DMS153 (cell line): ENCODE results near the gene EPHB2.
A peak's percentile ranks its signal among the peaks of the same experiment; 100 is the strongest.

Source experiments
- DNase-seq: peaks from one replicate; lab custom pipeline; 2025; lab: John Stamatoyannopoulos, UW

The EPHB2 gene

GRCh38 chr1:22952694-22953056 lies 242.0 kb downstream of the EPHB2 start:
- no peak for DNase-seq

GRCh38 chr1:22953057-22953739 lies 242.6 kb downstream of the EPHB2 start:
- DNase-seq, result no peak

DNA sequence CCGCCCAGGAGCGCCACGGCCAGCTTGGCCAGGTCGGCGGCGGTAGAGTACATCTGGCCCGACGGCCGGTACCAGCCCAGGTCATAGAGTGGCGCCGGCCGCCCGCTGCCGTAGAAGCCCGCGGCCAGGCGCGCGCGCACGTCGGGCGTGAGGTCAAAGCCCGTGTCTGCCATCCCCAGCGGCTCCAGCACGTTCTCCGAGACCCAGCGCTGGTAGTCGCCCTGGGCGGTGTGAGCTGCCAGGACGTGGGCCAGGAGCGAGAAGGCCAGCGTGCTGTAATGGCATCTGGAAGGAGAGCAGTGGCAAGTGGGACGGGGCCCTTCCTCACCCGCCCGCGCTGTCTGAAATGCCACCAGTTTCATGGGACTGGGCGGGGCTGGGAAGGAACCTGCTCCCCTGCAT lies 243.1 kb downstream of the EPHB2 start:
- DNase-seq, result no peak

- DNase-seq, result no peak
Measured at GRCh38 chr1:22955146-22955545, 244.5 kb downstream of the EPHB2 start.

- no peak for DNase-seq
Measured at GRCh38 chr1:22957066-22957465, 246.4 kb downstream of the EPHB2 start.

- no peak for DNase-seq
Measured at GRCh38 chr1:22958556-22958955, 247.9 kb downstream of the EPHB2 start.

- no peak for DNase-seq
Measured at GRCh38 chr1:22959545-22960360, 249.1 kb downstream of the EPHB2 start.

DNA sequence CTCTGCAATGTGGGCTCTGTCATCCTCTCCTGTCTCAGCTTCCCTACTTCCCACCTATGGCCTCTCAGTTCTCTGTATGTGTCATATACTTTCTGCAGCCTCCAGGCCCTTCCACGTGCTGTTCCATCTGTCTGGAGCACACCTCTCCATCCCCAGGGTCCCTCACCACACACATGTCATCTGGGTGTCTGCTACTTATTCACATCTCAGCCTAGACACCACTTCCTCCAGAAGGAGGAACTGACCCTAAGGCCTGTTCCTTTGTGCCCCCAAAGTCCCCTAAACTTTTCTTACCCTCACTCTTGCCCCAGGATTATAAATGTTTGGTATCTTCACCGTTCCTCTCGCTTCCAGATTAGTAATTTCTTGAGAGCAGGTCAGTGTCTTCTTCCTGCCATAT lies 251.9 kb downstream of the EPHB2 start:
- DNase-seq, result no peak

DNA sequence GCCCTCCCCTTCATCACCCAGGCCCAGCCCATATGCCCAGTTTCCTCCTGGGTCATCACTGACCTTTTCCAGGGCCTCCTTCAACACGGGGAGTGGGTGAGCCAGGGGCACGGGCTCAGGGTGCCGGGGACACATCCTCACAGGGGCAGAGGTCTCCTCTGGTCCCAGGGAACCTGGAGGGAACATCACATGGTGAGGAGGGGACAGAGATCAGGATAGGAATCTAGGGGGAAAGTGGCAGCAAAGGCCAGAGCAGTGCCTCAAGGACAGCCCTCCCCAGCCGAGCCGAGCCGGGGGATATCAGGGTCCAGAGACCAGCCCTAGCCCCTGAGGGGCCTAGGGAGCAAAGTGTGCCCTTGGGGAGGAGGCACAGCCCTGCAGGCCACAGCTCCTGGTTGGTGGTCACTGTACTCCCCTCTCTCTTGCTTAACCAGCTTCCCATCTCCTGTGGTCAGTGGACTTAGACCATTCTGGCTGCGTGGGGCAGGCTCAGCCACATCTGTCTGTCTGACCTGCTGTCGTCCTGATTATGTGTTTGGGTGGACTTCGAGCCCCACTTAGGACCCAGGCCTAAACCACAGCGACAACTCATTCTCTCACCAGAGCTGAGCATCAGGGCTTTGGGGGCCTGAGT lies 252.5 kb downstream of the EPHB2 start:
- DNase-seq, result no peak

GRCh38 chr1:22966309-22966708 lies 255.7 kb downstream of the EPHB2 start:
- no peak for DNase-seq

DNA sequence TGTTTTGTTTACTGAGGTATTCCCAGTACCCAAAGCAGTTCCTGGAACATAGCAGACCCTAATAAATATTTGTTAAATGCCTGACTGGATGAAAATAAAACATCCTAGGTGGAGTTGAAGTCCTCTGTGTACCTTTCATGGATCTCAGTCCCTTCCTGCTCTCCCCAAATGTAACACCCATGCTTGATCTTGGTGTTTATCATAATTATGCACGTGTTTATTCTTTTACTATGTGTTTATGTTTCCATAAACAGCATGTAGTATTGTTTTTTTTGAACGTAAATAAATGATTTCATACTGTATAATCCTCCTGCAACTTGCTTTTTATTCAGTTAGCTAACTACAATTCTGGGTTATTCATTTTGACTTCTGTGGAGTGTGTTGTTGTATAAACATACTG lies 257.2 kb downstream of the EPHB2 start:
- no peak for DNase-seq

DNA sequence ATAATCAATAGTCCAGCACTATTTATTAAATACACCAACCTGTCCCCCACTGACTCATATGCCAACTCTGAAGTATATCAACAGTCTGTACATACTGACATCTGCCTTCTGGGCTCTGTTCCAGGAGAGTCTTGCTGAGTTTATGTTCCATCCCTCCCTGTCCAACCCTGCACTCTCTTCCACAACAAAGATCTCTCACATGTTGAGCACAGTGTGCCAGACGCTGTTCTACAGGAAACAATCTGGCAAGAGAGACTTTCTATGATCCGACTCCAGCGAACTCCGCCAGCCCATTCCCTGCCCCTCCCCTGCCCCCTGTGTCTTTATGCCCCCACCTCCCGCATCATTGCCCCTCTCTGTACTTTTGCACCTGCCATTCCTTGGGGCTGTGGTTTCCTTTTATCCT lies 258.7 kb downstream of the EPHB2 start:
- peak; percentile 76 for DNase-seq

DNA sequence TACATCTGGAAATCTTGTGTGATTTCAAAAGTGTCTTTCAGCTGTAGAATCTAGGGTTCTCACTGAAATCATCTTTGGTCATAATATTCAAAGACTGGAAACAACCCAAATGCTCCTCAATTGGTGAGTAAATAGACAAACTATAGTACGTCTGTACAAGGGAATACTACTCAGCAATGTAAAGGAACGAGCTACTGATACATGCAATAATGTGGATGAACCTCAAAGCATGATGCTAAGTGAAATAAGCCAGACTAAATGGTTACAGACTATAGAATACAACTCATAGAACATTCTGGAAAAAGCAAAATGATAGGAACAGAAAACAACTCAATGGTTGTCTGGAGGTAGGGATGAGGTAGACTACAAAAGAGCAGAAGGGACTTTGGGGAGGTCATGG lies 259.5 kb downstream of the EPHB2 start:
- no peak for DNase-seq
